ENCODE results near the gene TSEN2.
"Not testable (repeated sequence)": the region's sequence is repeated elsewhere in the genome, so short reads cannot be mapped to it uniquely, and the experiment has no call there.

Gene TSEN2

GRCh38 chr3:12452361-12453330 lies 31.6 kb upstream of the TSEN2 start:
- no peak for DNase-seq

GRCh38 chr3:12454076-12454815 lies 30.0 kb upstream of the TSEN2 start:
- no peak for DNase-seq

DNA sequence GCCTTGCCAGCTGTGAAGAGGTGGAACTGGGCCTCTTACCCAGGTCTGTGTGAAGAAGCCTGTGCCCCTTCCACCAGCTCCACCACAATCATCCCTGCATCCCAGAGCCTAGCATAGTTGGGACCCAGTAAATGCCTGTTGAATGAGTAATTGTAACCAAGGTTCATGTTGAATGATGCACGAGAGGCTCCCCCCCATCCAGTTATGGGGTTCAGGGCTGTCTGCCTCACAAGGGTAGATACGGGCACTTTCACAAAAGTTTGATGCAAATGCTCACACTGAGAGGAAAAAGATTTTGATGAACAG lies 29.5 kb upstream of the TSEN2 start:
- DNase-seq = no peak

DNA sequence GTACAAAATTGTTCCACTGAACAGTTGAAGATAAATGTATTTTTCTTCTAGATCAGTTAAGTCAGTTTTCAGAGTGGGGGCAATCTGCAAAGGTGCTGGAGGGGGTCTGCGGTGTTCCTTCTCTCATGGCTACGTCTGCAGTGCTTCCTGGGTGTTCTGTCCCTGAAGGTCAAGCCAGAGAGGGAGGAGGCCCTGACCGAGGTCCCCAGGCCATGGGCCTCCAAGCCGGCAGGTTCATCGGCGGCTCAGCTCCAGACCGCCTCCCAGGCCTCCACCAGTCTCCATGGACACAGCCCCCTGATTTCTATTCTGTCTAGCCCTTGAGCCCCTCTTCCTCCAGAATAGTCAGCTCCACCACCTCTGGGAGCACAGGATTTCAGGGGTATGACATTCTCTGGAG lies 28.5 kb upstream of the TSEN2 start:
- no peak for DNase-seq

DNA sequence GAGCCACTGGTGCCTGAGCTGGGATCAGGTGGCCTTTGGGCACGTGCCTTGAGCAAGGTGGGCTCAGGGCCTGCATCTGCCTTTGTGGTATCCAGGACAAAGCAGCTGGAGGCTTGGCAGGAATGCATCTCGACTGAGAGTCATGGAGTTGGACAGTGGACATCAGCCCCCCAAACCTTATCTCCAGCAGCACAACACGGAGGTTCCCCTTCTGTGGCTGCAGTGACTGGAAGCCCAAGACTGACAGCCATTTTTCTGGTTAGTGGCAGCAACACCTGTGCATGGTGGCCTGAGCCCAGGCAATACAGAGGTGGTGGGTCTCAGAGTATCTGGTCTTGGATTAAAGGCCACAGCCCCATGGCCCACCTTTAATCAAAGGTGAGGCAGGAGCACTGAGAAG lies 27.8 kb upstream of the TSEN2 start:
- no peak for DNase-seq

- not testable (repeated sequence) for DNase-seq
Observed at GRCh38 chr3:12457380-12457779, 26.9 kb upstream of the TSEN2 start.

GRCh38 chr3:12458901-12459300 lies 25.4 kb upstream of the TSEN2 start:
- DNase-seq = no peak

- no peak for DNase-seq
Observed at GRCh38 chr3:12460127-12460526, 24.2 kb upstream of the TSEN2 start.

DNA sequence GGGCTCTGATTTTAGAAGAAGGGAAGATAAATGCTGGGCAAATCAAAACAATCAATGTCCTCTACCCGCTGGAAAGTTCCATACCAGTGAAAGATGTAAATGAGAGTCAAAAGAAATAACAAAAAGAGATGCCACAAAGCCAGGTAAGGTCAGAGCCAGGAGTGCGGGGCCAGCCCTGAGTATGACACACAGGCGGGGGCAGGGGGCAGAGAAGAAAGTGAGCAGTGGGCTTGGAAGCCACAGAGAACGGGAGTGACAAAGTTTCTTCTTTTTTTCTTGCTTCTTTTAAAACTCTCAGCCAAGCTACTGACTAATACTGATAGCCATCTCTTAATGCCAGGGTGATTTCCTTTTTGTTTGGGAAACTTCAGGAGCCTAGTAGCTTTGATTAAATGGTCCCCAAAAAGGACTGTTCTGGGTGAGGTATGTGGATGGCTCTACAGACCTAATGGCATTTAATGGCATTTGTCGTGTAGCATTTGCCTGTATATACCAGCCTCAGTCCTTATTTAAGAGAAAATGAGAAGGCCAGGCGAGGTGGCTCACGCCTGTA lies 23.1 kb upstream of the TSEN2 start:
- no peak for DNase-seq

GRCh38 chr3:12462159-12462947 lies 21.9 kb upstream of the TSEN2 start:
- no peak for DNase-seq

- DNase-seq = no peak
Observed at GRCh38 chr3:12463686-12464085, 20.6 kb upstream of the TSEN2 start.

- no peak for DNase-seq
Observed at GRCh38 chr3:12464181-12464580, 20.1 kb upstream of the TSEN2 start.

GRCh38 chr3:12465151-12465835 lies 19.0 kb upstream of the TSEN2 start:
- no peak for DNase-seq

GRCh38 chr3:12465836-12466225 lies 18.4 kb upstream of the TSEN2 start:
- DNase-seq = no peak

DNA sequence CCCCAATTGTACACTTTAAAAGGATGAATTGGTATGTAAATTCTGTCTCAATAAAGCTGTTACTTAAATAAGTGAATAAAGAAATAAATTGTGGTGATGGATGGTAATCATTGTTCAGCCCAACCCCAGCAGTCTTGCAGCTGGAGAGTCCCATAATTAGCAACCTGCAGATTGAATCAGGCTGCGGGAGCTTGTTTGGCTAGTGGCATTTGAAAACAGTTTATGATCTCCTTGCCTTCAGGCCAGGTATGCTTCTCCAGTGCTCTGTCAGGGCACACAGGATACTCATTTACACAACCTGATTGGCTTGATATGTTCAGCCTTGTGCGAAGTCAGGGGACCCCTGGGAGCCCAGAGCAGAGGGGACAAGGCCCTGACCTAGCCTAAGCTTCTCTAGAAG lies 16.5 kb upstream of the TSEN2 start:
- no peak for DNase-seq

- DNase-seq = no peak
Observed at GRCh38 chr3:12468276-12468675, 16.0 kb upstream of the TSEN2 start.

DNA sequence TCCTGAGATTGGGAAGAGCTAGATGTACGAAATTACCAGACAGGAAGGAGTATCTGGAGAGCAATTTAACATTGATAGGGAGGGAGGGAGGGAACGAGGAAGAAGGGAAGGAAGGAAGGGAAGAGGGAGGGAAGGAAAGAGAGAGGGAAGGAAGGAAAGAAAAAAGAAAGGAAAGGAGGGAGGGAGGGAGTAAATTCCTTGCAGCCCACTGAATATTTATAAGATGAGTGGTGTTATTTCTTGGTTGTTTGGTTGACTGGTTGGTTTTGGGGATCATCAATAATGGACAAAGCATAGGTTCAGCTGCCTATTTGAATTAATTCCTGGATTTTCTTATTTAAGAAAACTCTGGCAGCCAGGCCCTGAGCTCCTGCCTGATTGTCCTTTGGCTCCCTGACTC lies 15.5 kb upstream of the TSEN2 start:
- no peak for DNase-seq

GRCh38 chr3:12469222-12469621 lies 15.1 kb upstream of the TSEN2 start:
- not testable (repeated sequence) for DNase-seq

DNA sequence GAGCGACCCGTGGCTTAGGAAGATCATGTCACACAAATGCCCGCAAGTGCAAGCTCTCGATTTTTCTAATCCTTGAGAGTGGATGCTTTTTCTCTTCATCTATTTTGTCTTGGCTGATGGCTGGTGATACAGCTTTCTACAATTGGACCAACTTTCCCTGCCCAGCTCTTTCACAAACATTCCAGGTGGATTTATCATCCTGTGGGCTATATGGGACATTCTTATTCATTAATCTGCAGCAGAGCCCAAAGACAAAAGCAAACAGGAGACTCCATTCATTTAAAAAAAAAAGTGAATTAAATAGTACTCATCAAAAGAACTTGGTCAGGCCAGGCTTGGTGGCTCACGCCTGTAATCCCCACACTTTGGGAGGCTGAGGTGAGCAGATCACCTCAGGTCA lies 14.2 kb upstream of the TSEN2 start:
- DNase-seq = no peak

- no peak for DNase-seq
Observed at GRCh38 chr3:12470680-12471079, 13.6 kb upstream of the TSEN2 start.

DNA sequence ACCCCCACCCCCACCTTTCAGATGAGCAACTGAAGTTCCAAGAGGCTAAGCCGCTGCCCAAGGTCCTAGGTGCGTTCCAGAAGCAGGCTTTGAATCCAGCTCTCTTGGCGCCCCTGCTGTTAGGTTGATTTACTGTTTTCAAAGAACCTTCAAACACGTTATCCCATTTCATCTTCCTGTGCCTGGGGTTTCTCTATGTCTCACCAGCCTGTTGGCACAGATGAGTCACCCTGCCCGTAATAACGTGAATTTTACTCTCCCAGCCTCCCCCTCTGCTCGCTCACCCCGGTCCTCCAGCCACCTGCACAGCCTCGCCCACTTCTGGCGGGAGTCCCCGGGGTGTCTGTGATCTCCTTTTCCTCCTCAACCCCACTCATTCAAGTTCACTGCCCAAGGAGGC lies 13.0 kb upstream of the TSEN2 start:
- DNase-seq = peak; percentile 45 to 53

DNA sequence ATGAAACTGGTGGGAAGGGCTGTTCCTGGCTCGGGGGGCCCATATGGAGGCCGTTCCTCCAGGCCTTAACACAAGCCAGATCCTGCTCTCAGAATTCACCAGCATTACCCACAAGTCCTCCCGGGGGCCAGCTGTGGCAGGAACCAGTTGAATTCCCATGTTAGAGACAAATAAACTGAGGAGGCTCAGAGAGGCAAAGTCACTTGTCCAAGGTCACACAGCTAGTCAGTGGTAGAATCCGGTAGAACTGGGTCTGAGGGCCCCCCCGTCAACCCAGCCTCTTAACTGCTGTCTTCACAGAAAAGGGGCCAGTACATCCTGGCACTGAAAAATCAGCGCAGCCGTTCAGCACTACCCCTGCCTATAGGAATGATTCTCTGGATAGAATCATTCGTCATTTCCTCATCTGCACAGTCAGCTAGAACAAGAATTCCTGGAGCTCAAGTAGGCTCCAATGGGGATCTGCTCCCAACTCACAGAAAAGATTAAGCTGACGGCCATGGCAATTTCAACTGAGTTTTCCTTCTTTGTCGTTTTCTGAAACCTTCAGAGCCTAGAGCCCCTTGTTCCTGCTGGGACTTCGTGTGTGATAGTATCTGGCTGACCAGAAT lies 12.2 kb upstream of the TSEN2 start:
- no peak for DNase-seq

Measured in activated CD4-positive, alpha-beta T cell treated with anti-CD3 and anti-CD28 coated beads, Interleukin-2, amount 50 U/mL, for 4 hours (primary cell).